AG20443 (cell line): ENCODE data around the gene FAM151A.

Source experiments
- DNase-seq: peaks from one replicate; pipeline ENCODE4 v3.0.0; 2012; ENCODE audit warnings: low spot score, mixed read lengths

The FAM151A gene

GRCh38 chr1:54623216-54624007, at the start of gene FAM151A:
Gene FAM151A, minus strand, starts transcription at chr1:54623525. Its CDS starts 130 bp downstream, at chr1:54623395.
- DNase-seq = no peak

GRCh38 chr1:54671985-54672608, 48.8 kb upstream of the FAM151A start:
- peak; percentile 86 for DNase-seq

GRCh38 chr1:54668567-54668966, 45.2 kb upstream of the FAM151A start:
- no peak for DNase-seq

GRCh38 chr1:54667797-54668196, 44.5 kb upstream of the FAM151A start:
- DNase-seq = no peak

GRCh38 chr1:54666333-54666732, 43.0 kb upstream of the FAM151A start:
- DNase-seq = no peak

GRCh38 chr1:54665852-54666251, 42.5 kb upstream of the FAM151A start:
- DNase-seq = no peak

GRCh38 chr1:54664364-54664763, 41.0 kb upstream of the FAM151A start:
- DNase-seq = no peak

GRCh38 chr1:54663725-54664124, 40.4 kb upstream of the FAM151A start:
- no peak for DNase-seq

- DNase-seq = no peak
These were observed 35.0 kb upstream of the FAM151A start for GRCh38 chr1:54658164-54658913.

- peak; percentile 66 for DNase-seq
These were observed 29.7 kb upstream of the FAM151A start for GRCh38 chr1:54653036-54653435.

GRCh38 chr1:54652168-54652567, 28.8 kb upstream of the FAM151A start:
- DNase-seq = no peak

GRCh38 chr1:54651608-54652007, 28.3 kb upstream of the FAM151A start:
- no peak for DNase-seq

- DNase-seq = no peak
These were observed 27.1 kb upstream of the FAM151A start for GRCh38 chr1:54650417-54650816.

- DNase-seq = no peak
These were observed 26.6 kb upstream of the FAM151A start for GRCh38 chr1:54649921-54650320.

GRCh38 chr1:54649130-54649898, 26.0 kb upstream of the FAM151A start:
- DNase-seq = no peak

GRCh38 chr1:54645806-54646676, 22.7 kb upstream of the FAM151A start:
- no peak for DNase-seq

GRCh38 chr1:54643736-54644135, 20.4 kb upstream of the FAM151A start:
- DNase-seq = no peak

- DNase-seq = no peak
These were observed 17.8 kb upstream of the FAM151A start, which contains the start of gene MROH7 for GRCh38 chr1:54640863-54641836. Gene MROH7, plus strand, starts transcription at chr1:54641786. Its CDS starts 11,141 bp downstream, at chr1:54652927.

GRCh38 chr1:54640361-54640760, 17.0 kb upstream of the FAM151A start:
- no peak for DNase-seq
